Measurements from ENCODE around the gene ATP2A1. TPM values are rescaled to one million over a fixed set of nuclear protein-coding genes. Genes with fewer than 3 reads are reported as not detected.
"Not testable (repeated sequence)": the region's sequence is repeated elsewhere in the genome, so short reads cannot be mapped to it uniquely, and the experiment has no call there.

Gene ATP2A1
- polyA plus RNA-seq, 3 donors: 4.6 to 4.9 (median 4.8) TPM

DNA sequence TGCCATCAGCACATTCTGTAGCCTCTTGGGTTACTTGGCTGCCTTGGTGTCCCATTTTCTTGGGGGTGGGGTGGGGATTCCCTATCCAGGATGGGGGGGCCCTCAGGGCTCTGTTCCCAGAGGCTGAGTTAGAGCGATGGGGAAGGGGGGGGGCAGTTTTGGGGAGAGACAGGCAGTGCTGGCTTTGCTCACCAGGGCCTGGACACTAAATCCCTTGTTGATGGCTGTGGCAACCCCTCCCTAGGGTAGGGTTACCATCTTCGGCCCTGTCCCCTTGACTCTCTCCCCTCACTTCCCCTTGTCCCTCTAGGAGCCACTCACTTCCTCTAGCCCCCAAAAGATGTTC is 660 bp upstream of the ATP2A1 start:
- DNase-seq (ENCODE audit: extremely low read depth in 1 of 11, low read depth in 9 of 11, low spot score in 4 of 11): no peak

DNA sequence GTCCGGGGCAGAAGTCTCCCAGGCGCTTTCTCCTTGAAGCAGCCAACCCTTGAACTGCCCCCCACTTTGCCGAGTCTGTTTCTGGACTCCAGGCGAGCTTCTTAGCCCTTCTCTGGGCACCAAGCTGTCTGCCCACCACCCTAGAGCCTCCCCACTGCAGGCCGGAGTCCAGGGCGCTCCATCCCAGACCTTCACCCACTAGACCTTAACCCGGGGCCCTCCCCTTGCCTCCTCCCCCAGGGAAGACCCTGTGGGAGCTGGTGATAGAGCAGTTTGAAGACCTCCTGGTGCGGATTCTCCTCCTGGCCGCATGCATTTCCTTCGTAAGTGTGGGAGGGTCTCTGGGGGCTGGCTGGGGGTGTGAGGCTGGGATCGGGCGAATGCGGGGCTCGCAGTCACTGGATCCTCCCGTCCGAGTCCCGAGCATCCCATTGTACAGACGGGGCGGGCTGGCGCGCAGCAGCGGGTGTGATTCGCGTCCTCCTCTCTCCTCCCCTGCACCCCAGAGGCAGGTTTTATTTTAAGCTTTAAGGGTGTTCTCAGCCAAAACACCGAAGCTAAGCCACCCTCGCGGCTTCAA is 1.1 kb downstream of the ATP2A1 start:
- no peak for DNase-seq (ENCODE audit: extremely low read depth in 1 of 11, low read depth in 9 of 11, low spot score in 4 of 11)

- DNase-seq (ENCODE audit: extremely low read depth in 1 of 11, low read depth in 9 of 11, low spot score in 4 of 11): peak; percentile 62 to 87 (median 79)
Measured at GRCh38 chr16:28879841-28880588, 1.7 kb downstream of the ATP2A1 start.

- DNase-seq (ENCODE audit: extremely low read depth in 1 of 11, low read depth in 9 of 11, low spot score in 4 of 11): no peak
Measured at GRCh38 chr16:28880589-28880915, 2.3 kb downstream of the ATP2A1 start.

DNA sequence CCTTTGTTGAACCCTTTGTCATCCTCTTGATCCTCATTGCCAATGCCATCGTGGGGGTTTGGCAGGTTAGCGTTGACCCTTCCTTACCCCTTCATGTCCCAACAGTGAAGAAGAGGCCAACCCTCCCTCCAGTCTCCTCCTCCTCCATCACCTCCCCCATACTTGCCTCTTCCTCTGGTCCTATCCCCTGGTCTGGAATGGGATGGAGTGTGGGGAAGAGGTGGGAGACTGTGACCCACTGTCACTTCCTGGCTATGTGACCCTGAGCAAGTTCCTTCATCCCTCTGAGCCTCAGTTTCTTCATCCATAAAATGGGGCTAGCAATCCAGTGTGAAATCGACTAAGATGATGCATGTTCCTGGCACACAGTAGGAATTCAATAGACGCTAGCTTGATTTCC is 2.7 kb downstream of the ATP2A1 start:
- DNase-seq (ENCODE audit: extremely low read depth in 1 of 11, low read depth in 9 of 11, low spot score in 4 of 11): no peak

DNA sequence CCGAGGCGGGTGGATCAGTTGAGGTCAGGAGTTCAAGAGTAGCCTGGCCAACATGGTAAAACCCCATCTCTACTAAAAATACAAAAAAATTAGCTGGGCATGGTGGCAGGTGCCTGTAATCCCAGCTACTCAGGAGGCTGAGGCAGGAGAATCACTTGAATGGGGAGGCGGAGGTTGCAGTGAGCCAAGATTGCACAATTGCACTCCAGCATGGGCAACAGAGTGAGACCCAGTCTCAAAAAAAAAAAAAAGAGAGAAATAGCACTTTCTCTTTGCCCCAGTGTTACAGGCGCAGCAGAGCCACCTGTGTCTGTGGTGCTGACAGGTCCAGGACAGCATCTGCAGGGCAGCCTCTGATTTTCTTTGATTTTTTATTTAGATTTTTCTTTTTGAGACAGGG is 3.3 kb downstream of the ATP2A1 start:
- DNase-seq (ENCODE audit: extremely low read depth in 1 of 11, low read depth in 9 of 11, low spot score in 4 of 11): not testable (repeated sequence)

- DNase-seq (ENCODE audit: extremely low read depth in 1 of 11, low read depth in 9 of 11, low spot score in 4 of 11): peak in 6 of 11 donors; percentile 40 to 64 (median 48)
Measured at GRCh38 chr16:28882551-28883160, 4.4 kb downstream of the ATP2A1 start.

- no peak for DNase-seq (ENCODE audit: extremely low read depth in 1 of 11, low read depth in 9 of 11, low spot score in 4 of 11)
Measured at GRCh38 chr16:28883221-28883996, 5.1 kb downstream of the ATP2A1 start.

- no peak for DNase-seq (ENCODE audit: extremely low read depth in 1 of 11, low read depth in 9 of 11, low spot score in 4 of 11)
Measured at GRCh38 chr16:28884045-28884444, 5.8 kb downstream of the ATP2A1 start.

- no peak for DNase-seq (ENCODE audit: extremely low read depth in 1 of 11, low read depth in 9 of 11, low spot score in 4 of 11)
Measured at GRCh38 chr16:28886945-28887344, 8.7 kb downstream of the ATP2A1 start.

- not testable (repeated sequence) for DNase-seq (ENCODE audit: extremely low read depth in 1 of 11, low read depth in 9 of 11, low spot score in 4 of 11)
Measured at GRCh38 chr16:28890355-28890754, 12.1 kb downstream of the ATP2A1 start.

GRCh38 chr16:28891964-28892890 is 13.9 kb downstream of the ATP2A1 start:
- no peak for DNase-seq (ENCODE audit: extremely low read depth in 1 of 11, low read depth in 9 of 11, low spot score in 4 of 11)

- DNase-seq (ENCODE audit: extremely low read depth in 1 of 11, low read depth in 9 of 11, low spot score in 4 of 11): no peak
Measured at GRCh38 chr16:28893291-28893690, 15.0 kb downstream of the ATP2A1 start.

- no peak for DNase-seq (ENCODE audit: extremely low read depth in 1 of 11, low read depth in 9 of 11, low spot score in 4 of 11)
Measured at GRCh38 chr16:28895609-28896008, 17.3 kb downstream of the ATP2A1 start.

DNA sequence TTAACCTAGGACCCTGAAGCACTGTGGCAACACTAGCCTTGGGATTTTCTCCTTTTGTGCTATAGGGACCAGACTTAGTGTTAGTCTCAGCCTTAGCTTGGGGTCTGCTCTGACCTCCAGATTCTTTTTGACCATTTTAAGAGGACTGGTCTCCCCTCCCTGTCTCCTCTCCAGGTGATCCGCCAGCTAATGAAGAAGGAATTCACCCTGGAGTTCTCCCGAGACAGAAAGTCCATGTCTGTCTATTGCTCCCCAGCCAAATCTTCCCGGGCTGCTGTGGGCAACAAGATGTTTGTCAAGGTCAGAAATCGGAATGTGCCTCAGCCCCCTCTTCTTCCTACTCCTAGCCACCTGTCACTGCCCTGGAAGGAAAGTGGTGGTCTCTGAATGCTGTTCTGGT is 19.5 kb downstream of the ATP2A1 start:
- no peak for DNase-seq (ENCODE audit: extremely low read depth in 1 of 11, low read depth in 9 of 11, low spot score in 4 of 11)

DNA sequence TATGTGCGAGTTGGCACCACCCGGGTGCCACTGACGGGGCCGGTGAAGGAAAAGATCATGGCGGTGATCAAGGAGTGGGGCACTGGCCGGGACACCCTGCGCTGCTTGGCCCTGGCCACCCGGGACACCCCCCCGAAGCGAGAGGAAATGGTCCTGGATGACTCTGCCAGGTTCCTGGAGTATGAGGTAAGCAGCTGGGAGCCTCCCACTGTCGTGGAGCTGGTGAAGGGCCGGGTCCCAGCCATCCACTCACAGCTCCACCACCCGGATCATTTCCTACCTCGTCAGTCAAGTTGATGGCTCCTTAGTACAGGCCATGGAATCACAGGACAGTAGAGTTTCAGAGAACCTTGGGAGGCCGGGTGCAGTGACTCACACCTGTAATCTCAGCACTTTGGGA is 20.0 kb downstream of the ATP2A1 start:
- no peak for DNase-seq (ENCODE audit: extremely low read depth in 1 of 11, low read depth in 9 of 11, low spot score in 4 of 11)

- no peak for DNase-seq (ENCODE audit: extremely low read depth in 1 of 11, low read depth in 9 of 11, low spot score in 4 of 11)
Measured at GRCh38 chr16:28898942-28899341, 20.7 kb downstream of the ATP2A1 start.

GRCh38 chr16:28899882-28900590 is 21.7 kb downstream of the ATP2A1 start:
- DNase-seq (ENCODE audit: extremely low read depth in 1 of 11, low read depth in 9 of 11, low spot score in 4 of 11): no peak
